Thyroid gland (tissue), 4 donors: ENCODE measurements around the gene CRYBG2. TPM values are rescaled to one million over a fixed set of nuclear protein-coding genes. Genes with fewer than 3 reads are reported as not detected.

ENCODE experiments used
- DNase-seq, 2 donors: peaks; one replicate each; pipeline ENCODE4 v3.0.0-alpha.2; 2019
- H3K27ac ChIP-seq, 3 donors: fragments of 200-600 bp; sonication (generic); 1 replicate in 2 of 3; 2 replicates in 1 of 3; pipeline ENCODE4 v1.5.1; 2016 to 2019; ENCODE audit warnings: mild to moderate bottlenecking in 1 of 3, moderate library complexity in 1 of 3
- H3K27me3 ChIP-seq: fragments of 200-600 bp; sonication (generic); one replicate; pipeline ENCODE4 v1.5.1; 2019
- H3K36me3 ChIP-seq, 2 donors: fragments of 200-600 bp; sonication (generic); one replicate each; pipeline ENCODE4 v1.5.1; 2016 to 2019
- H3K4me1 ChIP-seq, 2 donors: fragments of 200-600 bp; sonication (generic); one replicate each; pipeline ENCODE4 v1.5.1; 2017 to 2019
- H3K4me3 ChIP-seq, 3 donors: fragments of 200-600 bp; sonication (generic); replicated peaks in 1 of 3; 1 replicate in 2 of 3; 2 replicates in 1 of 3; pipeline ENCODE4 v1.5.1; 2016; ENCODE audit warnings: mild to moderate bottlenecking in 1 of 3
- H3K9me3 ChIP-seq: fragments of 200-600 bp; sonication (generic); one replicate; pipeline ENCODE4 v1.5.1; 2017
- POLR2A ChIP-seq, 2 donors: fragments of 450-650 bp; IDR thresholded peaks; one replicate each; pipeline ENCODE4 v1.6.1; 2017; ENCODE audit warnings: antibody characterized with exemption in 2 of 2, mild to moderate bottlenecking in 2 of 2, moderate library complexity in 1 of 2
- WGBS, 2 donors: methylation state at CpG; one replicate each; pipeline ENCODE4 v1.1.5; 2017; 5-methylcytosine and 5-hydroxymethylcytosine counted together
- intact Hi-C: fragments of 100-400 bp; cut with DNase I; formaldehyde crosslinking; loops from one replicate; pipeline ENCODE4 v1.15.1; 2023
- total RNA-seq, 4 donors: library from RNA; depleted of rRNA; stranded (reverse); fragments of >200 nt; gene quantifications; one replicate each; pipeline ENCODE4 v1.2.3, GENCODE V29; 2016
- TF ChIP-seq, protein P1 (sequence below), 6 experiments: fragments of 200-600 bp in 3 of 6; fragments of 450-650 bp in 3 of 6; sonication (generic) in 3 of 6; IDR thresholded peaks; one replicate each; pipeline ENCODE4 v1.5.1; 2016 to 2019; ENCODE audit warnings: antibody characterized with exemption in 6 of 6, mild to moderate bottlenecking in 2 of 6, inconsistent platforms in 1 of 6, moderate library complexity in 1 of 6

The CRYBG2 gene
- total RNA-seq, 4 donors from 2014 or later = not detected

DNA sequence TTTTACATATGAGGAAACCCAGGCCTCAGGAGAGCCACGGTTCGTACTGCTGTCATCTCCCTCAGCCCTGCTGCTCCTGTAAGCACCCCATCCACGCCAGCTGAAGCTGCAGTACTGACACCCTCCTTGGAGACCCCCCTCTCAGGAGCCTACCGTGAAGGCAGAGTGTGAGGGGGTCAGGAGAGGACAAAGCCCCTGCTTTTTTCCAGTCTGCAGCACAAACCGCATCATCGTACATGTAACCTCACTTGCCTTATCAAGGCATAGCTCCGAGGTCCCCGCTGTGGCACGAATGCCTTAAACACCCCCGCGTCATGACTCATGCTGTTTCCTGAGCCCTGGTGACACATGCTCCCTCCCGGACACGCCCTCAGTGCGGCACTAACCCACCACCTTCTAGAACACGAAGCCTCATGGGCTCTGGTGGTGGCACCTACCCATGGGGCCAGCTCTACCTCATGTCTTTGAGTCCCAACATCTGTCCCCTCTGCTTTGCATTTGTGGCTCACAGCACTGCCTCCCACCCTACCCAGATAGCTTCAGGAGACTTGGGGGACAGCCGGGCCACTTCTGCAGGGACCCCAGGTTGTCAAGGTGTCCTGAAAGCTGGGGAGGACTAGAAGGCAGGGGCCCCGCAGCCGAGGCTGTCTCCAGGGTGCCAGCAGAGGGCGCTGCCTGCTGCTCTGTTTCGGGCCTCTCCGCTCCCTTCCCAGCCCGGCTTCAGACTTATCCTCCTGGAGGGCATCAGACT lies 69.2 kb downstream of the CRYBG2 start:
- intact Hi-C loops = no loop called here
- Histone ChIP-seq H3K9me3 (no peaks in the 10 kb centered on the region), H3K4me1 (peaks cover 7 to 44% of the 10 kb centered on the region in 2 donors), H3K27me3 (no peaks in the 10 kb centered on the region), H3K36me3 (no peaks in the 10 kb centered on the region), H3K4me3 (no peak overlapping the region), H3K27ac (peak overlapping the region in 1 of 3 donors; percentile 12)
- no peak for TF ChIP-seq POLR2A (IDR thresholded peaks at IDR 0.05)
- TF ChIP-seq, protein P1, sequence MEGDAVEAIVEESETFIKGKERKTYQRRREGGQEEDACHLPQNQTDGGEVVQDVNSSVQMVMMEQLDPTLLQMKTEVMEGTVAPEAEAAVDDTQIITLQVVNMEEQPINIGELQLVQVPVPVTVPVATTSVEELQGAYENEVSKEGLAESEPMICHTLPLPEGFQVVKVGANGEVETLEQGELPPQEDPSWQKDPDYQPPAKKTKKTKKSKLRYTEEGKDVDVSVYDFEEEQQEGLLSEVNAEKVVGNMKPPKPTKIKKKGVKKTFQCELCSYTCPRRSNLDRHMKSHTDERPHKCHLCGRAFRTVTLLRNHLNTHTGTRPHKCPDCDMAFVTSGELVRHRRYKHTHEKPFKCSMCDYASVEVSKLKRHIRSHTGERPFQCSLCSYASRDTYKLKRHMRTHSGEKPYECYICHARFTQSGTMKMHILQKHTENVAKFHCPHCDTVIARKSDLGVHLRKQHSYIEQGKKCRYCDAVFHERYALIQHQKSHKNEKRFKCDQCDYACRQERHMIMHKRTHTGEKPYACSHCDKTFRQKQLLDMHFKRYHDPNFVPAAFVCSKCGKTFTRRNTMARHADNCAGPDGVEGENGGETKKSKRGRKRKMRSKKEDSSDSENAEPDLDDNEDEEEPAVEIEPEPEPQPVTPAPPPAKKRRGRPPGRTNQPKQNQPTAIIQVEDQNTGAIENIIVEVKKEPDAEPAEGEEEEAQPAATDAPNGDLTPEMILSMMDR (IDR thresholded peaks at IDR 0.05) = peak in 5 of 6 experiments; percentile 32 to 67 (median 47)
- 66 to 78% methylated on average over 15 to 20 of the region's 22 CpGs for WGBS, 2 donors
- peak; percentile 48 to 50 for DNase-seq

DNA sequence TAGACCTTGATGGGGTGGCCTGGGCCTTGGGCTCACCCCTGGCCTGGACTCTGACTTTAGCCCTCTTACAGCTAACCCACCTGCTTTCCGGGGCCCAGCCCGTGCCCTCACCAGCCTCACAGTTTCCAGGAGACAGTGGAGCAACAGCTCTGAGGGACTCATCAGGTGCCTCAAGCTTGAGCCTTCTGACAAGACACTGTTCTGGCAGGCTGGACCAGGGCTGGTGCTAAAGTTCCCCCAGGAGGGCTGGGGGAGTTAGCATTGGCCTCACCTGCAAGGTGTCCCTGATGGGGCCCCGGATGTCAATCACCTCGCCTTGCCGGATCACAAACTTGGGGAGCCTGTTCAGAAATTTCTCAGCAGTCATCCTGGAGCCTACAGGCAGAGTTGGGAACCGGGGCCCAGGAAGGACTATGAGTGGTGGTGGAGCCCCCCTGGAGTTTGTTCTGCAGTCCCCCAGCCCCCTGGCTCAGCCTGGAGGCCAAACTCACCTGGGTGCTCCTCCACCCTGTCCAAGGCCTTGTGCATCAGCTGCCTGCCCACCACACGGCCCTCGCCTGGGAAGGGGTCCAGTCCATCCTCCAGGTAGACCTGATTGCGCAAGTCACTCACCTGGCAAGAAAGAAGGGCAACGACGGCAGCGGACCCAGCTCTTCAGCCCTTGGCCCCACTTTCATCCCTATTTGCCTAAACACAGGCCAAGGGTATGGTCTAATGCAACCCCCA lies 69.9 kb downstream of the CRYBG2 start:
- intact Hi-C loops = no loop called here
- TF ChIP-seq POLR2A (IDR thresholded peaks at IDR 0.05) = no peak
- TF ChIP-seq, protein P1 (IDR thresholded peaks at IDR 0.05) = no peak
- Histone ChIP-seq H3K27me3 (no peaks in the 10 kb centered on the region), H3K9me3 (no peaks in the 10 kb centered on the region), H3K4me1 (peaks cover 11 to 41% of the 10 kb centered on the region in 2 donors), H3K36me3 (no peaks in the 10 kb centered on the region), H3K27ac (peak overlapping the region in 1 of 3 donors; percentile 12), H3K4me3 (no peak overlapping the region)
- WGBS, 2 donors = 83 to 92% methylated on average over 2 to 12 of the region's 12 CpGs
- DNase-seq = no peak

DNA sequence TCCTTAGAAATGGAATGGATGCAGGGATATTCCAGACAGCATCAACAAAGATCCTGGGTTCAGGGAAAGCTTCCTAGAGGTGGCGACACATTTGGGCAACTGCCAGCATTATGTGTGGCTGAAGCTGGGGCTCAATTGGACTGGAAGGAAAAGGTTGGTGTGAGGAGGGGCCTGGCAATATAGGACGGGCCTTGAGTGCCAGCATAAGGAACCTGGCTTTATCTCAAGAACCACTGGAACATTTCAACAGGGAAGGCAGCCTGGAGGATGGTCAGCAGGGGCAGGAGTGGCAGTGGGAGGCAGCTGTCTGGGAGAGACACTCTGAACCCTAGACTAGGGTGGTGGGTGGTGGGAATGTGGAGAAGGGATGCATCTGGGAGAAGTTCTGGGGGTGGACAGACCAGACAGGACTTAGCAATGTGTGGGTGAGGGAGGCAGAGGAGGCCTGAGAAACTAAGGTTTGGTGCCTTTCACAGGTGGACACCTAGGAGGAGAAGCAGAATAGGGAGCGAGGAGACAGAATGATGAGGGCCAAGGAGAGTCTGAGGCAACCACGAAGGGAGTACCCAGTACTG lies 70.6 kb downstream of the CRYBG2 start:
- DNase-seq = no peak
- intact Hi-C loops = no loop called here
- Histone ChIP-seq H3K27ac (no peak overlapping the region), H3K9me3 (no peaks in the 10 kb centered on the region), H3K4me3 (no peak overlapping the region), H3K4me1 (peaks cover 17 to 42% of the 10 kb centered on the region in 2 donors), H3K36me3 (no peaks in the 10 kb centered on the region), H3K27me3 (no peaks in the 10 kb centered on the region)
- WGBS, 2 donors = 82 to 86% methylated on average over 4 of the region's 4 CpGs
- no peak for TF ChIP-seq POLR2A (IDR thresholded peaks at IDR 0.05)
- TF ChIP-seq, protein P1 (IDR thresholded peaks at IDR 0.05) = no peak

DNA sequence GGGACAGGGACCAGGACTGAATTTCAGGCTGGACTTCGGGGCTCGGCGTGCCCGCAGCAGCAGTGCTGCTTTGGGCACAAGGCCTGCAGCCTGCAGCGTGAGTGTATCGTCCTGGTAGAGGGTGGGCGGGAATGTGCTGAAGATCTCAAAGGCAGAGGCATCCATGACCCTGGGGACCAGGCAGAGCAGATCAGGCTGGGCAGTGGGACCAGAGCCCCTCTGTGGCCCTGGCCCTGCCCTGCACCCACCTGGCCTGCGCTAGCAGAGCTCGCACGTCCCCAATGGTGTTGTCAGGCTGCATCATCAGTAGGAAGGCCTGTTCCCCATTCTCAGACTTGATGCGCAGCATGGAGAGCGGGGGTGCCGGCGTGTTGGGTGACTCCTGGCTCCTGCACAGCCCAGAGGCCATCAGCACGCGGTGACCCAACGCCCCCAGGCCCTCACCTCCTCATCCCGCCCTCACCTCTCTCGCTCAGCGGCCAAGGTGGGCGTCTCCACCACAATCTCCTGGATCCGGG lies 71.5 kb downstream of the CRYBG2 start:
- intact Hi-C loops = no loop called here
- Histone ChIP-seq H3K9me3 (no peaks in the 10 kb centered on the region), H3K27me3 (no peaks in the 10 kb centered on the region), H3K36me3 (peaks cover 1 to 3% of the 10 kb centered on the region in 2 donors), H3K4me3 (no peak overlapping the region), H3K4me1 (peaks cover 23 to 50% of the 10 kb centered on the region in 2 donors), H3K27ac (no peak overlapping the region)
- 89 to 96% methylated on average over 17 to 19 of the region's 22 CpGs for WGBS, 2 donors
- no peak for DNase-seq
- TF ChIP-seq, protein P1 (IDR thresholded peaks at IDR 0.05) = no peak
- TF ChIP-seq POLR2A (IDR thresholded peaks at IDR 0.05) = no peak
